Stomach (tissue), 4 donors: Measurements from ENCODE around the gene KCNAB2.

Source experiments
- EP300 ChIP-seq: sonication (generic); formaldehyde crosslinking; IDR thresholded peaks from one replicate; pipeline ENCODE4 v1.6.1; 2017; ENCODE audit warnings: antibody characterized with exemption
- POLR2A ChIP-seq, 4 donors: fragments of 450-650 bp; IDR thresholded peaks; one replicate each; pipeline ENCODE4 v1.6.1; 2016; ENCODE audit warnings: antibody characterized with exemption in 4 of 4, control low read depth in 2 of 4, mild to moderate bottlenecking in 1 of 4, moderate library complexity in 1 of 4
- POLR2AphosphoS5 ChIP-seq, 3 donors: sonication (generic); formaldehyde crosslinking; IDR thresholded peaks; one replicate each; pipeline ENCODE4 v1.6.1; 2016; ENCODE audit warnings: antibody characterized with exemption in 3 of 3
- TF ChIP-seq, protein P1 (sequence below), 7 experiments: fragments of 450-650 bp in 4 of 7; fragments of 200-600 bp in 3 of 7; sonication (generic) in 3 of 7; IDR thresholded peaks; one replicate each; pipeline ENCODE4 v1.5.1; 2016 to 2019; ENCODE audit warnings: antibody characterized with exemption in 7 of 7, control low read depth in 2 of 7, mild to moderate bottlenecking in 1 of 7

DNA sequence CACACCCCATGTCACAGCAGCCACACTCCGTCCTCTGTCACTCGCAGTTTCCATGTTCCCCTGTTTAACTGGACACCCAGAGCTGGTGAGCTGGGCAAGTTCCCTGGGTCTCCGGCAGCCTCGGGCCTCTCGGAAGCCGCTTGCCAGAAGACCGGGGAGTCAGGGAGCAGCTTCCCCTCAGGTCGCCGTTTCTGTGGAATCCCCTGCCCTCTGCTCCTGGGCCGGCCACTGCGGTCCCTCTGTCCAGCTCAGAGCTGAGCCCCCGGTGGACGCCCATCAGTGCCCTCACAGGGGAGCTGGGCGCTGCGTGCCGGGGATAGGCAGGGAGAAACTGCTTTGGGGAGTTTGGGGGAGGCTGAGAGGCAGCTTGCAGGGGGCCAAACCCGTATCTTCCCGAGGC, 37.7 kb downstream of the KCNAB2 start:
- TF ChIP-seq, protein P1, sequence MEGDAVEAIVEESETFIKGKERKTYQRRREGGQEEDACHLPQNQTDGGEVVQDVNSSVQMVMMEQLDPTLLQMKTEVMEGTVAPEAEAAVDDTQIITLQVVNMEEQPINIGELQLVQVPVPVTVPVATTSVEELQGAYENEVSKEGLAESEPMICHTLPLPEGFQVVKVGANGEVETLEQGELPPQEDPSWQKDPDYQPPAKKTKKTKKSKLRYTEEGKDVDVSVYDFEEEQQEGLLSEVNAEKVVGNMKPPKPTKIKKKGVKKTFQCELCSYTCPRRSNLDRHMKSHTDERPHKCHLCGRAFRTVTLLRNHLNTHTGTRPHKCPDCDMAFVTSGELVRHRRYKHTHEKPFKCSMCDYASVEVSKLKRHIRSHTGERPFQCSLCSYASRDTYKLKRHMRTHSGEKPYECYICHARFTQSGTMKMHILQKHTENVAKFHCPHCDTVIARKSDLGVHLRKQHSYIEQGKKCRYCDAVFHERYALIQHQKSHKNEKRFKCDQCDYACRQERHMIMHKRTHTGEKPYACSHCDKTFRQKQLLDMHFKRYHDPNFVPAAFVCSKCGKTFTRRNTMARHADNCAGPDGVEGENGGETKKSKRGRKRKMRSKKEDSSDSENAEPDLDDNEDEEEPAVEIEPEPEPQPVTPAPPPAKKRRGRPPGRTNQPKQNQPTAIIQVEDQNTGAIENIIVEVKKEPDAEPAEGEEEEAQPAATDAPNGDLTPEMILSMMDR (IDR thresholded peaks at IDR 0.05) = no peak
- TF ChIP-seq POLR2A (IDR thresholded peaks at IDR 0.05) (no peak), POLR2AphosphoS5 (IDR thresholded peaks at IDR 0.05) (no peak), EP300 (no peak)
